Activated CD4-positive, alpha-beta T cell treated with anti-CD3 and anti-CD28 coated beads, Interleukin-10, Interleukin-2, amounts not matched to agents 100 ng/mL and 50 ng/mL, durations not matched to agents 16 hours and 8 hours (primary cell): ENCODE results near the gene TMOD2.

Experiments used
- DNase-seq: peaks from one replicate; pipeline ENCODE4 v3.0.0-alpha.2; 2020

Gene TMOD2

GRCh38 chr15:51863131-51863530 lies 111.7 kb downstream of the TMOD2 start:
- DNase-seq = no peak

DNA sequence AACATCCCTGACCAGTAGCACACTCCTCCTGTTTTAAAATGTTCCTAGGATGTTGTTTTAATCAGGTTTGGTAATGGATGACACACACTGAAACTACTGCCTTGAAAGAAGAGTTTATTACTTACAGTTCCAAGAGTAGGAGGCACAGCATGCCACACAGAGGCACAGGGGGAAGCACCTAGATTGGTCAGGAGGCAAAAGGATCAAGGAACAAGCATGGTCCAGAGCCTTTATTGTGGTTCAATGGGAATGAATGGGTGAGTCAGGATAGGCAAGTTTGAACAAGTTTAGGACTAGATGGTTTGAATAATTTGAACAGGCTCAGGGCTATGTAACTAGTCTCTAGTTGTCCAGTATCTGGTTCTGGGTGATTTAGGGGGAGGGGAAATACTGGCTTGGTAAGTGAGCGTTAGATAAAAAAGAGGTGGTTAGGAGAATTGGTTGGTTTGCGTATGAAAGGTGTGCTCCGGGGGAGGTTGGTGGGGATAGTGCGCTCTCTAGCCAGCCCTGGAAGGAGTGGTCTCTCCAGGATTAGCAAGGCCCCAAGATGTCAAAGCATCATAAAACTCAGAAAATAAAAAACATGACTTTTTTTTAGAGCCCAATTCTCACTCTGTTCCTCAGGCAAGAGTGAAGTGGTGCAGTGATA lies 113.1 kb downstream of the TMOD2 start:
- peak; percentile 20 for DNase-seq

- DNase-seq = no peak
Measured at GRCh38 chr15:51865317-51865716, 113.9 kb downstream of the TMOD2 start.
